Medulla oblongata (tissue), 1 donor: ENCODE data around the gene RAD51AP2.
"Not testable (repeated sequence)": the region's sequence is repeated elsewhere in the genome, so short reads cannot be mapped to it uniquely, and the experiment has no call there.

Experiments
- DNase-seq: peaks from one replicate; pipeline ENCODE4 v3.0.0-alpha.2; 2015; ENCODE audit errors: extremely low spot score

Gene RAD51AP2

DNA sequence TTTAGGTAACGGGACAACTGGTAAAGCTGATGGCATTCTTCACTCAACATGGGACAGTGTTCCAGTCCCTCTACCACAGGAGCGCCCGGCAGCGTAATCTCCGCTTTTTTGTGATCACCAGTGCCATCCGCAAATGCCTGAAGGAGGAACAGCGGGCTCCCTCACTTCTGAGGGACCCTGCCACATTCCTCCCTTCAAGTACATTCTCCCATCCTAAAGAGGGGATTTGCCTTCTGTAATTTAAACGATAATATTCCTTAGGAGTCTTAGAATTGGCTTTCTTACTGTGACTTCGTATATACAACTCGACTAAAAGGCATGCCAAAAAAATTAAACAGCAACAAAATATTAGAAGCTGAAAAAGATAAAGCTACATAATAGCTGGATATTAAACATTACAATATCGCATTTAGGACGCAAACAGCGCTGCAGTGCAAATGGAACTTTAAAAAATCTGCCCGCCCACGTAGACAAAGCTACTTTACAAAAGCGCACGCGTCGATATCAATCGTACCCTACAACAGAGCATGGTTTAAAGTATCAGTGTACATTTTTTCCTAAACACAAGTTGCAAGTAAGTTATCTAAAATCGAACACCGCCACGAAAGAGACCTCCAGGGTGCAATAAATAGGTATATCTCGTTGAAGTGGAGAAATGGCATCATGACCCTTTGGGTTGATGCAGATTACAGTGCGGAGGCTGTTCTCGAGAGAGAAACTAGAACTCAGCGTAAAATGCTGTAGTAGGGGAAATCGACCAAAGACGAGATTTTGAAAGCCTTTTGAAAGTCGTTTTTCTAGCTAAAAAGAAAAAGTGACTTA is 20.0 kb upstream of the RAD51AP2 start:
- no peak for DNase-seq

DNA sequence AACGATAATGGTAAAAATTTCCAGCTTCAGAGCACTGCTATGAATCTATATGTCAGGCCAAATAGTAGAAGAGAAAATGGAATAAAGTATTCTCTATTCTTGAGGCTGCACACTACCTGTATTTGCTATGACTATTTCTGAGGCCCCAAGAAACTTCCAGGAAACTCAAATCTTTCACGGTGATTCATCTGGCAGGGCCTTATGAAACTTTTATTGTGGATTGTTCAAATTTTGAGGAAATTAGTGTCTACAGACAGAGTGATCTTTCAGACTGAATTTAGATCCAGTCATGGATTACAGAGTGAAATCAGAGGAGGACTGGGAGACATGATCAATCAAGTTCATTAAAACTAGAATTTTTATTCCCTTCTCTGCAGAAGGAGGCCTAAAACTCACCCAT is 18.2 kb upstream of the RAD51AP2 start:
- DNase-seq = no peak

DNA sequence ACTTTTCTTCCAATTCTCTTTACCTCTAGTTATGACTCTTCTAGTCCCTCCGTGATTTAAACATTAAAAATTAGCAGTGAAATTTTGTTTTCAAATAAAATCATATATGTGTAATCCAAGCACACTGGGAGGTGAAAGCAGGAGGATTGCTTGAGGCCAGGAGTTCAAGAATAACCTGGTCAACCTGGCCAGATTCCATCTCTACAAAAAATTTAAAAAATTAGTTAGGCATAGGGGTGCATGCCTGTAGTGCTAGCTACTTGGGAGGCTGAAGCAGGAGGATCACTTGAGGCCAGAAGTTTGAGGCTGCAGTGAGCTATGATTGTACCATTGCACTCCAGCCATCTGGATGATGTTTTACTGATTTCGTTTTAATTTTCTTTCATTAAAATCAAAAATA is 15.3 kb upstream of the RAD51AP2 start:
- DNase-seq = no peak

DNA sequence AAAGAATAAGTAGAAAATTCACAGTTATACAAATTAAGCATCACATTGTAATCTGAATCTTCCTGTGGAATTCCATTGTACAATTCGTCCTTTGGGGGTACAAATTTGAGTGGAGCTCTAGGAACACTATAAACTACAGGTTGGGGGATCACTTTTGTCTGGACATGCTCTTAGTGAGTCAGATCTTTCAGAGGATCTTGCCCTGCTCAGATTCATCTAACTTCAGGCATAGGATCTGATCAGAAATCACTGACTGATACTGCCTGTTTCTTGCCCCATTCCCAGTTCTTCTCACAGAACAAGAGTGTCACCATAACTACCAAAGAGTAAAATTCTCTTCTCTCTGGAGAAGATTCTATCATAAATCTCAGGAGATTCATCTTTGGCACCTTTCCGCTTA is 11.5 kb upstream of the RAD51AP2 start:
- DNase-seq = no peak

DNA sequence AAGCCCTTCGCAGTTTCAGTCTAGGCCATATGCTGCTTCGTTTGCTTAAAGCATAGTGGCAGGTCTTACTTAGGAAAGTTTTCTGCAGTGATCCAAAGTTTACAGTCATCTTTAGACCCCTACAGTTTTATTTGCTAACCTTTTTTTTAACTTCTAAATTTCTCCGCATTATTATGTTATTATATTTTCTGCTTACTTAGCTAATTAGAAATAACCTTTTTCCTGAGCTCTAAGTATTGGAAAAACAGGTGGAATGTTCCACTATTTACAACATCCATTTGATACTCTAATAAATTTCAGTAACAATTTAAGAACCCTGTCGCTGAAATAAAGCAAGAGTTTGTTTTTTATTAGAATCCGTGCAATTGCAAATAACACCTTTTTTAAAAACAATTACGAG is 4.1 kb upstream of the RAD51AP2 start:
- DNase-seq = no peak

DNA sequence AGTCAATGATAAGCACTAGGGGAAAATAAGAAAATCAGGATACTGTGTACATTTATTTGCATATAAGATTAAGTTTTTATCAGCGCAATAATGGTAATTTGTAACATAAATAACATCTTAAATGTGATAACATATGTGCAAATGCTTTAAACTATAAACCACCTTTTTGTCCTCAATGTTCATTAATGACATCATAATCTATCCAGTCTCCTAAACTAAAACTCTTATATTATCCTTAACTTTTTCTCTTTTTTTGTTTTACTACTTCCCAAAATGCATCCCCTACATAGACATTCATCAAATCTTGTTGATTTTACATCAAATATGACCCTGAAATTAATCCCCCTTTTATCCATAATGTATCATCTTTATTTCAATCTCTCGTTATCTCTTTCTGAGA is 3.4 kb upstream of the RAD51AP2 start:
- no peak for DNase-seq

DNA sequence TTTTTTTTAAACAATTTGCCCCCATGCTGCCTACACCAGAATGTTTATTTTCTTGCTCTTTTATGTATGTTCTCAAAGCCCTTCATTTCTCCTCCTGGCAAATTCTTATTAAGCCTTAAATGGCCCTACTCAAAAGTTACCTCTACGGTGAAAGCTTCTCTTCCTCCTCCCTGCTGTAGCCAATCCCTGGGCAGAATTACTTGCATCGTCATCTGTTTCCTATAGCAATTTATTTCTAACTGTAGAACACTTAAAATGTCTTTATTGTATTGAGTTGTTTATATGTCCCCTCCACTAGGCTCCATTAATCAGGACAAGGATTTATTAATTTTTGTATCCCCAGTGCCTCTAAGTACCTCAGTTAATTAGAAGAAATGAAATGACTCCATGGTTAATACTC is 2.5 kb upstream of the RAD51AP2 start:
- DNase-seq = no peak

DNA sequence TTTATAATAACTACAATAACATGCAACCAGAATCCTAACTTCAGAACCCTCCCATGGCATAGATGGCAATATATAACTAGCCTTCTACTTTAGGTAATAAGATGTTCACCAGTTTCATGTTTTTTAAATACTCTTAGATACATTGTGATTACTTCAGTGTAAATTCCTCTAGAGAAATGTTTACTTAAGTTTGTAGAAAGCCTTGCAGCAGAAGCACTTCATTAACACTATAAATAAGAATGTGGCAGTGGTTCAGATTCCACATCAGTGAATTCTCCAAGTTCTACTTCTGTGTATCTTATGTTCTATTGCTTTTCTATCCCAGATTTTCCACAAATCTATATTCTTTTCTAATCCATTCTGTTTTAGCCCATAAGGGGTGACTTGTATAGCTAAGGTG is 1.2 kb upstream of the RAD51AP2 start:
- no peak for DNase-seq

DNA sequence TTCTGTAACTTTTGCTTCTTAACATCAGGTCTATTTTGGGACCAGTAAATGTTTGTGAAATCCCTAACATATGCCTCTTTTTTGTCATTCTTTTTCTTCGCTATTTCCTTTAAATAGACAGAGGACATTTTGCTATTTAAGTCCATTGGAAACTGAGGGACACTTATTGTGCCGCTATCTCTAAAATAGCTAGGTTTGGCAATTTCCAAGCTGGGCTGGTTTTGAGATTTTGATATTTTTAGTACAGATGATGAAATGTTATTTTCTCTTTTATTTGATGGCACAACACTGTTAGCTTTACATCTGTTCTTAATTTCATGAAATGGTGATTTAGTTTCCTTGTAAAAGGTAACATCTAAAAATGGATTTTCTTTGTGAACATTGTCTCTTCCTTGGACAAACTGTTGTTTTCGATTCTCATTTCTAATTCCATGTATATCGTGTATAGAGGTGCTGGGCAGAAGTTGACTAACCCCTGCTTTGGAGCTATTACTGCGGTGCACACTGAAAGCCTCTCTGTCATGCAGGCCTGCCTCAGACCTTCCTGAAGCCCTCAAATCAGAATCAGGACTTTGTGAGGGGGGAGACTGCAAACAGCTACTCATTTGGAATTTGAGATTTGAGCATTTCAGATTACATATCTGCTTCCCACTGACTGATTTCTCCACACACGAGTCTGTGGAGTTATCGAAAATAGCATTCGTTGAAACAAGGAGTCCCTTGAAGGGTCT is 594 bp downstream of the RAD51AP2 start:
- no peak for DNase-seq

DNA sequence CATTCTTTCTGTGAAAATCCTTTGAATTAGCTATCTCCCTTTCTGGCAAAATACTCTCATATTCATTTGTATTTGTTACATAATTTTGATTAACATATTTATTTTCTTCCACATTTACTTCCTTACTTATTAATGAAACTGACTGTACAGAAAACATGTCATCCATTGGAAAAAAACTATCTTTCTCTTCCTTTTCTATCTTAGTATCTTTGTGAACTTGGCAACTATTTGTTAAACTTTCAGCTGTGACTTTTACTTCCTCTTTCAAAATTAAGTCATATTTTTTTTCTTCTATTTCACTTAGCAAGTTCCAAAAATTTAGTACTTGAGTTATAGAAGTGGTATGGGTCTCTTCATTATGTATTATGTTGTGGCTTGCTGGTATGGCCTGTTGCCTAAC is 2.6 kb downstream of the RAD51AP2 start:
- DNase-seq = no peak

DNA sequence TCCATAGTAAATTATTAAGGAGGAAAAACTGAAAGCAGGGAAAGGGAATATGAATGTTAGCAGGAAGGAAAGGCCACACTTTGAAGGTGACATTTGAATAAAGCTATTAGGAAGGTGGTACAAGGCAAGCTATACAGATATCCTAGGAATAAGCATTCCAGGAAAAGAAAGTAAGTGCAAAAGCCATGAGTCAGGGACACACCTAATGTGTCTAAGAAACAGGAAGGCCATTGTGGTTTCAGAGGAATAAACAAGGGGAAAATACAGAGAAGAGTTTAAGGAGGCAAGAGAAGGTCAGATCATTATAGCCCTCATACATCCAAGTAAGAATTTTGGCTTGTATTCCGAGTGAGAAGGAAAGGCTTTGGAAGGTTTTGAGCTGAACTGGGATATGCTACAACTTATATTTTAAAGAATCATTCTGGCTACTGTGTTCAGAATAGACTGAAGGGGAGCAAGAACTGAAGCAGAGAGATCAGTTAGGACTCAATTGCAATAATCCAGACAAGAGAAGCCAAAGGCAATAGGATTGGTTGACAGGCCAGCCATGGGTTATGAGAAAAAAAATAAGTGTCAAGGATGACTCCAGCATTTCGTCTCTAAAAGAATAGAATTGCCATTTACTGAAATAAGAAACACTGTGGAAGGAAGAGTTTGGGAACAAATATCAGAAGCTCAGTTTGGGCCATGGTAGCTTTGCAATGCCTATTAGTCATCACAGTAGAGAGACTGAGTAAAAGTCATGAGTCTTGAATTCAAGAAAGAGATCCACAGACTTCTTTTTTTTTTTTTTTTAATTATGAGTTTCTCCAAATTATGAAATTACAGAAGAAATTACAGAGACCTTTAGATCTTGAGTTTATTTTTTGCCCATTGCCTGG is 11.3 kb downstream of the RAD51AP2 start:
- no peak for DNase-seq

DNA sequence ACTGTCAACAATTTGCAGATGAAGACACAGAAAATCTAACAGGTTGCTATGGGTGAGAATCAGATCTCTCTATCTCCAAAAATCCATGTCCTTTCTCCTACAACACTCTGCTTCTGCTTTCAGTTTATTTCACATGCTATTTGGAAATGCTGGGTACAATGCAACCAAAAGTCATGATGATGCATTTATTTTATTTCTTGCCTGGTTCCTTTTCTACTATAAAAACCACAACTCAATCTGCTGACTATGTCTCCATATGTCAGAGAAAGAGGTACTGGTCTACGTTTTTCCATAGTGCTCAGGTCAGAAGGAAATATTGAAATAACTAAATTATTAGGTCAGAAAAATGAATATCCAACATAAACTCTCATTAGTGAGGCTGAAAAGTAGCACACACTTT is 20.5 kb downstream of the RAD51AP2 start:
- no peak for DNase-seq

DNA sequence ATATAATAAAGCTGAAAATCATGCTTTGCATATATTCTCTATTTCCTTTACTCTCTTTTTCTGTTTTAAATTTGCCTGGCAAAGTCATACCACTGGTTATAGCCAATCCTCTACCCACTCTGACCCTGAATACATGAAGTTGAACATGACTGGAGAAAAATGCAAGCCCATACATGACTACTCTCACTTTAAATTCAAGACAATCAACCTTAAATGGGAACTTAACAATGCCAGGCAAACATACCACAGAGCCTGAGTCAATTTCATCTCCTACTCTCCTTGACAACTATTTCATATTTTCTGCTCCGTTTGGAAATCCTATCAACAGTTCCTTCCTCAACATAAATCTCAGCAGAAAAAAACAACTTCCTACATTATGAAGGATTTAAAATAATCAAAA is 22.6 kb downstream of the RAD51AP2 start:
- no peak for DNase-seq

DNA sequence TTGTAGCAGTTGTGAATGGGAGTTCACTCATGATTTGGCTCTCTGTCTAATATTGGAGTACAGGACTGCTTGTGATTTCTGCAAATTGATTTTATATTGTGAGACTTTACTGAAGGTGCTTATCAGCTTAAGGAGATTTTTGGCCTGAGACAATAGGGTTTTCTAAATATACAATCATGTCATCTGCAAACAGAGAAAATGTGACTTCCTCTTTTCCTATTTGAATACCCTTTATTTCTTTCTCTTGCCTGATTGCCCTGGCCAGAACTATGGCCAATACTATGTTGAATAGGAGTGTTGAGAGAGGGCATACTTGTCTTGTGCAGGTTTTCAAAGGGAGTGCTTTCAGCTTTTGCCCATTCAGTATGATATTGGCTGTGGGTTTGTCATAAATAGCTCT is 28.1 kb downstream of the RAD51AP2 start:
- not testable (repeated sequence) for DNase-seq

DNA sequence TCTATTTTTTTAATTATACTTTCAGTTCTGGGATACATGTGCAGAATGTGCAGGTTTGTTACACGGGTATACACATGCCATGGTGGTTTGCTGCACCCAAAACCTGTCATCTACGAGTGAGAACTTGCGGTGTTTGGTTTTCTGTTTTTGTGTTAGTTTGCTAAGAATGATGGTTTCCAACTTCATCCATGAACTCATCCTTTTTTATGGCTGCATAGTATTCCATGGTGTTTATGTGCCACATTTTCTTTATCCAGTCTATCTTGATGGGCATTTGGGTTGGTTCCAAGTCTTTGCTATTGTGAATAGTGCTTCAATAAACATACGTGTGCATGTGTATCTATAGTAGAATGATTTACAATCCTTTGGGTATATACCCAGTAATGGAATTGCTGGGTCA is 29.6 kb downstream of the RAD51AP2 start:
- not testable (repeated sequence) for DNase-seq

DNA sequence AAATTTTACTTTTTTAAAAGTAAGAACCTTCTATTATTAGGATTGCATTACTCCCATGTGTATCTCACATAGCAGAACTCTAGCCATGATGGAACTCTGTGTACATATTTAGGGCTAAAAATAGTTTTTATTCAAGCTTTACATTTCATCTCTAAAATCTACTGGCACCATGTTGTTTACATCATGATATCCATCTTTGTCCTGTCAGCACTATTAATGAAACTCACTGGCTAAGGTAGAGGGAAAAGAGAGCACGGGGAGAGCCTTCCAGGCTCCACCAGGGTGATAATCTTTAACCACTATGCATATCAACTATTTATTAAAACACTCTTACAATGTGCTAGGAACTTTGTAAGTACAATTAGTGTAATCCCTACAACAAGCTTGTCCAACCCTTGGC is 34.7 kb downstream of the RAD51AP2 start:
- no peak for DNase-seq

DNA sequence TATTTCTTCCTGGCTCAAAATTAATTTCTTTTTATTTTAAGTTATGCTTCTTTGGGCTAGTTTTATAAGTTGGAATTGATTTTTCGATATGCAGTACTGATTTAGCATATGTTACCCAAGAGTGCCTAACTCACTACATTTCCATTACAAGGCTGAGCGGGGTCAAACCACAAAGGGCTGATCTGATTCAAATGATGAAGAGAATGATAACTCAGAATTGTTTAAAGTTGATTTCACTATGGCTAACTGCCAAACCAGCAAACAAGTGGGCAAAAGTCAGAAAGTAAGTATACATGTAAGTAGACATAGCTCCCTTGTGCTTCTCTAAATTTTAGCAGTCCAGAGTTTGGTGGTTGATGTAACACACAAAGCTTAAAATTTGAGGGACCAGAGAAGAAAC is 35.6 kb downstream of the RAD51AP2 start:
- DNase-seq = no peak

DNA sequence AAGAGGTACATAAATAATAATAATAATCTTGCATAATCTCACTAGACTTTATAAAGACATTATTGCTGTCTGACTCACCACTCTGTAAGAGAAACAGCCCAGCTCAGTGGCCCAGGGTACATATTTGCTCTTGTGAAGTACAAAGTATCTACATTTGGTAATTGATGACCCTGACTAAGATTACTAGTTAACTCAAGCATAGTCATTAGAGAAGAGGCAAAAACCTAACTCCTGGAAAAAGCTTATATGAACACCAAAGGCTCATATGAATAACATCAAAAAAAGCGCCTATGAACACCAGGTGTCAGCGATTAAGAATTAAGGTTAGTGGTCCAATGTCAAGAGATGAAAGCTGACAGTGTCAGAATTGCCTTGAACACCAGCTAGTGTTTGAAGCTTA is 38.4 kb downstream of the RAD51AP2 start:
- no peak for DNase-seq

DNA sequence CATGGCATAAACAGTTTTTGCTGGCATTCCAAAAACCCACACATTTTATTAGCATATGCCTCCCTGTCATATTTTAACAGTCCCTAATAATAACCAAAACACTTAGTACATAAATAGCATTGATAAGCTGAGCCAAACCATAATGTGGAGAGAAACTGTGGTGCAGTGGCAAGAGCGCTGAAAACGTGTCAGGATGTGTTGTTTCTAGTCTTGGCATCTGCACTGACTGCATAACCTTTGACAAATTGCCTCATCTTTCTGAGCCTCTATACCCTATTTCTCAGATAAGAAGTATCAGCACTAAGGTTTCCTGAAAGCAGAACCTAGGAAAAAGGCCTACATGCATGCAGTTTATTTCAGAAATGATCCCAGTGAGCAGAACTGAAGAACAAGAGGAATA is 41.4 kb downstream of the RAD51AP2 start:
- DNase-seq = no peak

DNA sequence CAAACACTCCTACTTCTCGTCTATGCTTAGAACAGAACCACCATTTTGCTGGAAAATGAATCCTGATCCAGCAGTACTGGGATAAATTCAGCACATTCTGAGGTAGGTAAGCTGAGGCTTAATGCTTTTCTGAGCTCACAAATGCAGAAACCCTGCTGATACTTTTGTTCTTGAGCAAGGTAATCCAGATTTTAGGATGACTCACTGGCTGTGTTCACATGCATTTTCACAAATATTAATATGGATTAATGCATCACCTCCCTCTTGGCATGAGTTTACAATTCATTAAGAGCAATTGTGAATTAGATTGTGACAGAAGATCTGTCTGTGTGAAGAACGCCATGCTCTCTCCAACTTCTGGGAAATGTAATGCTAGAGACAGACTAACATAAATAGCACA is 42.2 kb downstream of the RAD51AP2 start:
- DNase-seq = no peak

DNA sequence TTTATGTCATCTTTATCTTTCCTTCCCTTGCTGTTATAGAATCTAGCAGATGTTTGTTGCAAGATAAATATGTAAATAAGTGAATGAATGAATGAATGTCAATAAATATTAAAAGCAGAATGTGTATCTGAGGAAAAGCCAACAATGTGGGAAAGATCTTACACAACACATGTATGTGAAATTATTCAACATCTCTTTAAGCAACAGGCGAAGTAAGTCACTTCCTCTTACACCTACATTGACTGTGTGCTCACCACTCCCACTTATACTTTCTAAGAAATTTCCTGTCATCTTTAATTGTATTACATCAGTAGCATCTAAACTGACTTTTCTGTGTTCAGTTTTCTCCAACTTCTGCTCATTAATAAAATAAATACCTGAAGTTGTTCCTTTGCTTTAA is 43.0 kb downstream of the RAD51AP2 start:
- DNase-seq = no peak

DNA sequence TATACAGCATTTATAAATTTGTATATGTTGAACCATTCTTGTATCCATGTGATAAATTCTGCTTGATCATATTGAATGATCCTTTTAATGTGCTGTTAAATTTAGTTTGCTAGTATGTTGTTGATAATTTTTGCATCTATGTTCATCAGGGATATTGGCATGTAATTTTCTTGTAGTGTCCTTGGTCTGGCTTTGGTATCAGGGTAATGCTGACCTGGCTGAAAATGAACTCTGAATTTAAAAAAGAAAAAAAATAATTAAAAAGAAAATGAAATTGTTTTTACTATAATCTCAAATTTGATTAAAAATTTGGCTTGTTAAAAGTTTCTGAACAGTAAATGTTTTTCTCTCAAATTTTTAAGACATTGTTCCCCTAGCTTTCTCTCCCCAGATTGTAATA is 46.3 kb downstream of the RAD51AP2 start:
- no peak for DNase-seq
